Glutamatergic neuron (in vitro differentiated cells): Measurements from ENCODE around the gene HOXD10. TPM values are rescaled to one million over a fixed set of nuclear protein-coding genes. Genes with fewer than 3 reads are reported as not detected.

Experiments
- DNase-seq: peaks from one replicate; pipeline ENCODE4 v3.0.0; 2022
- H3K27ac Mint-ChIP-seq: one replicate; pipeline ENCODE4 v1.8.0; 2020; ENCODE audit warnings: mild to moderate bottlenecking, mixed read lengths, inconsistent platforms; ENCODE audit not compliant: unreplicated experiment
- H3K27me3 Mint-ChIP-seq: one replicate; pipeline ENCODE4 v1.8.0; 2020; ENCODE audit warnings: mild to moderate bottlenecking, moderate library complexity, mixed read lengths, inconsistent platforms; ENCODE audit not compliant: unreplicated experiment
- H3K36me3 Mint-ChIP-seq: one replicate; pipeline ENCODE4 v1.8.0; 2020; ENCODE audit warnings: mild to moderate bottlenecking, mixed read lengths, inconsistent platforms; ENCODE audit not compliant: unreplicated experiment
- H3K4me1 Mint-ChIP-seq: one replicate; pipeline ENCODE4 v1.8.0; 2020; ENCODE audit warnings: mild to moderate bottlenecking, low read depth, mixed read lengths, inconsistent platforms; ENCODE audit not compliant: unreplicated experiment
- H3K4me3 Mint-ChIP-seq: one replicate; pipeline ENCODE4 v1.8.0; 2020; ENCODE audit warnings: mild to moderate bottlenecking, mixed read lengths, inconsistent platforms; ENCODE audit not compliant: unreplicated experiment
- H3K9me3 Mint-ChIP-seq: one replicate; pipeline ENCODE4 v1.8.0; 2020; ENCODE audit warnings: mild to moderate bottlenecking, moderate library complexity, mixed read lengths, inconsistent platforms; ENCODE audit not compliant: unreplicated experiment
- total RNA-seq: library from RNA; stranded (reverse); fragmentation: NEBNext Ultra II Directional; extraction: Animal tissue kit (Norgen Biotek cat#: 25700); gene quantifications from one replicate; pipeline ENCODE4 v1.2.1, GENCODE V29; 2021; ENCODE audit not compliant: unreplicated experiment
- TF ChIP-seq, protein P1 (sequence below): fragments of 200-600 bp; sonication (generic); IDR thresholded peaks from one replicate; pipeline ENCODE4 v1.5.0; 2021; ENCODE audit not compliant: partially characterized antibody, unreplicated experiment

HOXD10 gene
- total RNA-seq, 1 donor from 2014 or later: not detected

DNA sequence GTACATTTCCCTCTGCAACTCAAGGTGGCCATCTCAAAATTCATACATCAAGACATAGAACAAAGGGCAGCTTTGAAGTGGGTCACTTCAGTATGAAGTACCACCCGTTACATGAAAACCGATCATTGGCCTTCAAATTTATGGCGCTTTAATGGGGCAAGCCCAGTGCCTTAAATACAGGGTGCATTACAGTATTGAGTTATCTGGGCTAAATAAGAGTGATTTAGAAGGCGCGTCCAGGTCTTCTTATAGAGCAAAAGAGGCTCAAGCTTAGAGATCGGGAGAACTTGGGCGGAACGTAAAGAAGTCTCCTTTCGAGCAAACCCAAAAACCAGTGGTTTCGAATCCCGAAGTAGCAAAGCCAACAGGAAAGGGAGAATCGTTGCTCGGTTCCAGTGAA is 47.6 kb downstream of the HOXD10 start:
- TF ChIP-seq, protein P1, sequence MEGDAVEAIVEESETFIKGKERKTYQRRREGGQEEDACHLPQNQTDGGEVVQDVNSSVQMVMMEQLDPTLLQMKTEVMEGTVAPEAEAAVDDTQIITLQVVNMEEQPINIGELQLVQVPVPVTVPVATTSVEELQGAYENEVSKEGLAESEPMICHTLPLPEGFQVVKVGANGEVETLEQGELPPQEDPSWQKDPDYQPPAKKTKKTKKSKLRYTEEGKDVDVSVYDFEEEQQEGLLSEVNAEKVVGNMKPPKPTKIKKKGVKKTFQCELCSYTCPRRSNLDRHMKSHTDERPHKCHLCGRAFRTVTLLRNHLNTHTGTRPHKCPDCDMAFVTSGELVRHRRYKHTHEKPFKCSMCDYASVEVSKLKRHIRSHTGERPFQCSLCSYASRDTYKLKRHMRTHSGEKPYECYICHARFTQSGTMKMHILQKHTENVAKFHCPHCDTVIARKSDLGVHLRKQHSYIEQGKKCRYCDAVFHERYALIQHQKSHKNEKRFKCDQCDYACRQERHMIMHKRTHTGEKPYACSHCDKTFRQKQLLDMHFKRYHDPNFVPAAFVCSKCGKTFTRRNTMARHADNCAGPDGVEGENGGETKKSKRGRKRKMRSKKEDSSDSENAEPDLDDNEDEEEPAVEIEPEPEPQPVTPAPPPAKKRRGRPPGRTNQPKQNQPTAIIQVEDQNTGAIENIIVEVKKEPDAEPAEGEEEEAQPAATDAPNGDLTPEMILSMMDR: no peak
- H3K9me3 Mint-ChIP-seq: peaks cover 10% of the 10 kb centered on the region
- peaks cover 4% of the 10 kb centered on the region for H3K36me3 Mint-ChIP-seq
- DNase-seq: no peak
- peaks cover 45% of the 10 kb centered on the region for H3K27me3 Mint-ChIP-seq
- no peaks in the 10 kb centered on the region for H3K4me1 Mint-ChIP-seq
- H3K27ac Mint-ChIP-seq: no peak overlapping the region
- H3K4me3 Mint-ChIP-seq: no peak overlapping the region

DNA sequence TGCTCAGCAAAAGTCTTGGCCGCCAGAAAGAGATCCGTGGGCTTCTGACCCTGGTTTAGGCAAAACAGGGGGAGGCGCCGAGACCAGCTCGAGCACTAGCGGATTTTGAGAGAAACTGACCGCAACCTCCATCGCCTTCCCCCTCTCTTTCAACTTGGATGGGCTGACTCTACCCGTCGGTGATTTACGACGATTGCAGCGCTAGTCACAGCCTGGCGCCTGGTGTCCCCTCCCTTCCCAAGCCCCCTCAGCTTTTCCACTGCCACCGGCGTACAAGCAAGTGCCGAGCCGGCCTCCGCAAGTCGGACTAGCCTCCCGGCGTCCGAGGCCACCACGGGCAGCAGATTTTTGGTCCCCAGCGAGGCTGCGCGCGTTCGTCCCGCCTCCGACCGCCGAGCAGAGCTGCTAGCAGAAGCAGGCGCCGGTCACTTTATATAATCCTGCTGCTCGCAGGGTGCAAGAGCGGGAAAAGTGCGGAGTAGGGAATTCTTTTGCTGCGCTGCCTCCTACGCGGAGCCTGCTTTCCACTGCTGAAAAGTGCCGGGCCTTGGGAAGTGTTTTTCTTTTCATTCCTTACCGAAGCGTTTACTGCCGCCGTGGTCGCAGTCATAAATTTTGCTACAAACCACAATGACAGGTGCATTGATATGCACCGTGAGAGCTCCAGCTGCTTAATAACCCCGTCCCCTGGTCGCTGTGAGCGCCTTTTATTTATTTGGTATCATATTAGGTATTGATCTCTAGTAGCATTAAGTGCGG is 48.2 kb downstream of the HOXD10 start:
- no peak overlapping the region for H3K4me3 Mint-ChIP-seq
- peaks cover 4% of the 10 kb centered on the region for H3K36me3 Mint-ChIP-seq
- peak; percentile 36 for DNase-seq
- no peak overlapping the region for H3K27ac Mint-ChIP-seq
- H3K4me1 Mint-ChIP-seq: no peaks in the 10 kb centered on the region
- H3K27me3 Mint-ChIP-seq: peaks cover 45% of the 10 kb centered on the region
- H3K9me3 Mint-ChIP-seq: peaks cover 10% of the 10 kb centered on the region
- TF ChIP-seq, protein P1: no peak

DNA sequence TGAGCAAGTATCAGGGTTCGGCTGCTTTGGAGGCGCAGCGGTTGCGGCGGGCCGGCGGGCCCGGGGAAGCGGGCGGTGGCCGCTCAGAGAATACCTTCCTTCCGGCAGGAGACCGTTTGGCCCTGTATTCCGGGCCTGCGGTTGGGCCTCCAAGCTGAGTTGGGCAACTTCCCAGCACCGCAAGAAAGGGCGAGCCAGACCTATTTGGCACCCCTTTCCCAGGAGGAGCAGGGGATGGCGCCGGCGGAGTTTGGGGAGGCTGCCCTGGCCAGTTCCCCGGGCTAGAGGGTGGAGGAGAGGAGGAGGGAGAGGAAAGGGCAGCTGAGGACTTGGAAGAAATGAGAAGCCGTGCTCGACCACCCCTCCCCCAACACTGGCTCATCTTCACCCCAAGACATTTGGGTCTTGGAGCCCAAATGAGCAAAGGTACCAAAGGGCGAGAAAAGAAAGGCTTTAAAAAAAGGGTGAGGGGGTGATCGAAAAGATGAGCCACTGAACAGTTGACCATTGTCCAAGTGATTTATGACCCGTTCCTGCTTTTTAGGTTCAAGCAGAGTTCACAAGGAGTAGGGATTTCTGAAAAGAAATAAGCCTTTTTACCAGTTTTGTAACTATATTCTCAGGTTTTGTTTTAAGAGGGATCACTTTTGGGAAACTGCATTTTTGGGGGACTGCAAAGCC is 48.9 kb downstream of the HOXD10 start:
- Mint-ChIP-seq H3K27ac (no peak overlapping the region), H3K36me3 (peaks cover 4% of the 10 kb centered on the region), H3K27me3 (peaks cover 44% of the 10 kb centered on the region), H3K9me3 (peaks cover 10% of the 10 kb centered on the region), H3K4me3 (no peak overlapping the region), H3K4me1 (no peaks in the 10 kb centered on the region)
- TF ChIP-seq, protein P1: no peak
- DNase-seq: peak; percentile 22

DNA sequence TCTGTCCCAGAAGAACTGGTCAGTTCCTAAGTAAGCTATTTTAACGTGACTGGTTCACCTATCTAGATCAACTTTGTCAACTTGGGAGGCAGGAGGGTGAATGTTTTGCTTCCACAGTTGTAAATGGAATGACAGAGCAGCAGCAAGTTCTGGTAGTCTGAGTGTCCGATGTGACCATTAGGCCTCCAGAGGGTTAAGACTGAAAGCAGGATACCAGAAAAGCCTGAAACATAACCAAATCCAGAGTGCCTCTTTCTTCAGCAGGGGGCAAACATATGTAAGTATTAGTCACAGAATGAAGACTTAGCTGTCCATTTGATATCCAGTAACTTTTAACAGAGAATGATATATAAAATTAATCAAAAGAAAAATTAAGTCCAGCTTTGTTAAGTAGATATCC is 49.7 kb downstream of the HOXD10 start:
- TF ChIP-seq, protein P1: no peak
- H3K4me1 Mint-ChIP-seq: no peaks in the 10 kb centered on the region
- peaks cover 4% of the 10 kb centered on the region for H3K36me3 Mint-ChIP-seq
- no peak overlapping the region for H3K27ac Mint-ChIP-seq
- no peak for DNase-seq
- H3K4me3 Mint-ChIP-seq: no peak overlapping the region
- H3K9me3 Mint-ChIP-seq: peaks cover 8% of the 10 kb centered on the region
- H3K27me3 Mint-ChIP-seq: peaks cover 41% of the 10 kb centered on the region

DNA sequence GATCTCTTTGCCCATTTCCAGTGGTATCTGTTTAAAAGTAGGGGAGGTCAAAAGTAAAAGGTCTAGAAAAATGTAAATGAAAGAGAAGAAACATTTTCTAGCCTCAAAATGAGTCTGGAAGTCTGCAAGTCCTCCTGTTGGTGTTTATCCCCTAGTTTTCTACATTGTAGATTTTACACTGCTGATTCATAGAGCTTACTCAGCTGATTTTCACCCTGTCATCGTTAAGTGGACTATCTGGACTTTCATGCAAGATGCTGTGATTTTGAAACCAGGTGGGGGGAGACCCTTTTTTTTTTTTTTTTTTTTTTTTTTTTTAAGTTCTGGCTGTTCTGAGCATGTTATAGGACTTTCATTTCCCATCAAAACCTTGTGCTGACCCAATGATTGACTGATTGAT is 50.8 kb downstream of the HOXD10 start:
- no peak overlapping the region for H3K27ac Mint-ChIP-seq
- H3K36me3 Mint-ChIP-seq: peaks cover 5% of the 10 kb centered on the region
- DNase-seq: no peak
- H3K4me3 Mint-ChIP-seq: no peak overlapping the region
- TF ChIP-seq, protein P1: no peak
- peaks cover 36% of the 10 kb centered on the region for H3K27me3 Mint-ChIP-seq
- H3K9me3 Mint-ChIP-seq: peaks cover 8% of the 10 kb centered on the region
- no peaks in the 10 kb centered on the region for H3K4me1 Mint-ChIP-seq
